Liver (tissue), 9 donors: ENCODE data around the gene PARP16. TPM values are rescaled to one million over a fixed set of nuclear protein-coding genes. Genes with fewer than 3 reads are reported as not detected.
A peak's percentile ranks its signal among the peaks of the same experiment; 100 is the strongest.

ENCODE experiments used
- DNase-seq: peaks from one replicate; pipeline ENCODE4 v3.0.0-alpha.2; 2017; ENCODE audit warnings: low spot score
- H3K27ac ChIP-seq, 2 donors: one replicate each; pipeline ENCODE4 v1.7.0; 2013; ENCODE audit warnings: inconsistent platforms in 2 of 2, low read length in 2 of 2, control low read depth in 1 of 2, low read depth in 1 of 2, mild to moderate bottlenecking in 1 of 2
- H3K27me3 ChIP-seq, 4 donors: one replicate each; pipeline versions ENCODE4 v1.6.1 to v1.7.0; 2013; ENCODE audit warnings: low read length in 3 of 4, inconsistent platforms in 1 of 4, mild to moderate bottlenecking in 1 of 4, moderate library complexity in 1 of 4; ENCODE audit not compliant: control insufficient read depth in 4 of 4, insufficient read depth in 4 of 4
- H3K36me3 ChIP-seq, 4 donors: one replicate each; pipeline versions ENCODE4 v1.6.1 to v1.7.0; 2013; ENCODE audit warnings: low read length in 3 of 4, mild to moderate bottlenecking in 3 of 4, low read depth in 1 of 4, moderate library complexity in 1 of 4; ENCODE audit not compliant: control insufficient read depth in 4 of 4, insufficient read depth in 3 of 4
- H3K4me1 ChIP-seq, 4 donors: one replicate each; pipeline versions ENCODE4 v1.6.1 to v1.7.0; 2013; ENCODE audit warnings: low read length in 3 of 4, mild to moderate bottlenecking in 3 of 4, moderate library complexity in 1 of 4; ENCODE audit not compliant: control insufficient read depth in 4 of 4, insufficient read depth in 4 of 4
- H3K4me3 ChIP-seq, 3 donors: one replicate each; pipeline versions ENCODE4 v1.6.1 to v1.7.0; 2013; ENCODE audit warnings: low read length in 3 of 3, control low read depth in 1 of 3, low read depth in 1 of 3, mild to moderate bottlenecking in 1 of 3
- H3K9ac ChIP-seq, 2 donors: one replicate each; pipeline ENCODE4 v1.7.0; 2013; ENCODE audit warnings: low read length in 2 of 2, mild to moderate bottlenecking in 2 of 2, moderate library complexity in 2 of 2, control low read depth in 1 of 2, low read depth in 1 of 2
- H3K9me3 ChIP-seq, 4 donors: one replicate each; pipeline versions ENCODE4 v1.6.1 to v1.7.0; 2013; ENCODE audit warnings: low read length in 3 of 4; ENCODE audit not compliant: control insufficient read depth in 4 of 4
- CTCF ChIP-seq: fragments of 150-350 bp; IDR thresholded peaks from 2 replicates; pipeline ENCODE4 v1.5.1; 2017; ENCODE audit warnings: improper control_type of control experiment, low read depth, low read length; ENCODE audit not compliant: missing input control
- HNF4A ChIP-seq, 2 donors: conservative IDR thresholded peaks; 2 replicates each; pipeline ENCODE4 v1.6.1; 2016; ENCODE audit warnings: antibody characterized with exemption in 2 of 2, mild to moderate bottlenecking in 2 of 2
- MAX ChIP-seq: IDR thresholded peaks from 2 replicates; pipeline ENCODE4 v1.6.1; 2016; ENCODE audit warnings: antibody characterized with exemption
- REST ChIP-seq: IDR thresholded peaks from 2 replicates; pipeline ENCODE4 v1.6.1; 2016; ENCODE audit warnings: antibody characterized with exemption, mild to moderate bottlenecking
- RXRA ChIP-seq, 2 donors: IDR thresholded peaks; 2 replicates each; pipeline ENCODE4 v1.6.1; 2017 to 2018; ENCODE audit warnings: antibody characterized with exemption in 2 of 2, mild to moderate bottlenecking in 1 of 2
- SP1 ChIP-seq: IDR thresholded peaks from 2 replicates; pipeline ENCODE4 v1.6.1; 2018; ENCODE audit warnings: antibody characterized with exemption, mild to moderate bottlenecking
- YY1 ChIP-seq: IDR thresholded peaks from 2 replicates; pipeline ENCODE4 v1.6.1; 2016; ENCODE audit warnings: antibody characterized with exemption, mild to moderate bottlenecking
- WGBS: extraction: QIAGEN DNeasy Blood & Tissue Kit; methylation state at CpG from one replicate; pipeline ENCODE4 v1.1.7; 2013; 5-methylcytosine and 5-hydroxymethylcytosine counted together
- polyA plus RNA-seq, 2 donors: library from polyadenylated mRNA; stranded (reverse) in 1 of 2; unstranded in 1 of 2; fragments of 200-250 nt in 1 of 2; fragments of >200 nt in 1 of 2; fragmentation: Nextera tagmentation in 1 of 2; extraction: Ambion mirVana in 1 of 2; gene quantifications; one replicate each; pipeline versions ENCODE4 v1.2.1 to v1.2.3, GENCODE V29; 2013 to 2015
- total RNA-seq, 2 donors: library from RNA; depleted of rRNA; stranded (reverse); fragments of >200 nt; gene quantifications; one replicate each; pipeline ENCODE4 v1.2.3, GENCODE V29; 2014
- donor health status: healthy.
- donor health status: healthy.
- donor health status: healthy.
- donor health status: healthy.
- donor health status: healthy.

Gene PARP16, protein sequence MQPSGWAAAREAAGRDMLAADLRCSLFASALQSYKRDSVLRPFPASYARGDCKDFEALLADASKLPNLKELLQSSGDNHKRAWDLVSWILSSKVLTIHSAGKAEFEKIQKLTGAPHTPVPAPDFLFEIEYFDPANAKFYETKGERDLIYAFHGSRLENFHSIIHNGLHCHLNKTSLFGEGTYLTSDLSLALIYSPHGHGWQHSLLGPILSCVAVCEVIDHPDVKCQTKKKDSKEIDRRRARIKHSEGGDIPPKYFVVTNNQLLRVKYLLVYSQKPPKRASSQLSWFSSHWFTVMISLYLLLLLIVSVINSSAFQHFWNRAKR
- total RNA-seq, result 1 to 10 TPM; 4.0 to 5.5 TPM
- 1 to 10 TPM; 5.9 to 6.9 TPM for polyA plus RNA-seq

DNA sequence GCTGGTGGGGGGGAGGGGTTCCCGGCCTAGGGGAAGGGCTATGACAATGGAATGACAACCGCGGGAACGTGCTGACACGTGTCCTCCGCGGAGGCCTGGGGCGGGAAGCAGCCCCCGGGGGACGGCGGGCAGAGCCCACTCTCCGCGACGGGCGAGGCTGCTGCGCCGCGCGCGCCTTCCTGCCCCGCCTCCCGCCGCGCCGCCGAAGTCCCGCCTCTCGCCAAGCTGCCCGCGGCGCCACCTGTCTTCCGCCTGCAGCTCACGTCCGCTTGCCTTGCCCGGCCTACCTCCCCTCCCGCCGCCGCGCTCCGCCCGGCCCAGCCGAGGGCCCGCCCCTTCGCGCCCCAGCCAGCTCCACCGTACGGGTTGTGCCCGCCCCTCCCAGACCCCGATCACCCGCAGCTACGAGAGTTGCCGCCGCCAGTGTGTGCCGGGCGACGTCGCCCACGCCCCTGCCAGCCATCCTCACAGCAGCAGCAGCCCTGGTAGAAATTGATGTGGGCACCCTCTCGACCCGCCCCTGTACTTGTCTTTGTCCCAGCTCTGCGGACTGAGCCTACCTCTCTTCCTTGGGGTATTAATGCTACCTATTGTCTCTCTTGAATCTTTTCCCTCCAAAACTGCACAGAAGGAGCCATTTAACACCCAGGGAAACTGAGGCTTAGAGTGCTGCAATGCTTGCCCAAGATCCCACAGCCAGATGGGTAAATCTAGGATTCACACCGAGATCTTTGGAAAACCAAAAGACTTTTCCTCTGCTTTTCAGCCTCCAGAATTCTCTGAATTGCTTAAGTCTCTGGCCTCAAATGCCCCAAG lies at the start of gene PARP16:
Gene PARP16, minus strand, starts transcription at position 180 of the 816 bp plus-strand sequence. CDS start 457 bp downstream, outside the sequence.
- H3K9me3 ChIP-seq, result no peaks in the 10 kb centered on the region

GRCh38 chr15:65335278-65336055 lies 48.8 kb upstream of the PARP16 start:
- WGBS, result 89% methylated on average over 19 of the region's 19 CpGs
- no peak for DNase-seq
- Histone ChIP-seq H3K36me3 (no peaks in the 10 kb centered on the region), H3K9ac (no peak overlapping the region), H3K27me3 (no peaks in the 10 kb centered on the region), H3K27ac (no peak overlapping the region), H3K4me3 (no peak overlapping the region), H3K4me1 (no peaks in the 10 kb centered on the region), H3K9me3 (no peaks in the 10 kb centered on the region)
- TF ChIP-seq SP1 (no peak), RXRA (IDR thresholded peaks at IDR 0.05) (no peak), REST (no peak), HNF4A (conservative IDR thresholded peaks at IDR 0.05) (no peak), CTCF (no peak), MAX (no peak)

More for the DNA sequence above, at the start of gene PARP16:
- DNase-seq, result peak; percentile 87
- H3K9ac ChIP-seq, result peak within 1 kb of the TSS; percentile 33 to 62
- 2% methylated on average over 62 of the region's 62 CpGs for WGBS
- peak within 1 kb of the TSS; percentile 70 to 74 (median 74) for H3K4me3 ChIP-seq
- H3K4me1 ChIP-seq, result peaks cover 0 to 16% (median 12%) of the 10 kb centered on the region in 4 donors
- TF ChIP-seq CTCF, result peak; percentile 48
- TF ChIP-seq YY1, result no peak
- peak within 1 kb of the TSS; percentile 83 to 96 for H3K27ac ChIP-seq
- no peaks in the 10 kb centered on the region for H3K27me3 ChIP-seq
- H3K36me3 ChIP-seq, result no peaks in the 10 kb centered on the region
